Measurements from ENCODE around the gene PTTG1. TPM values are rescaled to one million over a fixed set of nuclear protein-coding genes. Genes with fewer than 3 reads are reported as not detected.

Gene PTTG1
- total and polyA plus RNA-seq, 2 of the 4 experiments (the other 2 are of a cell fraction), result 98.6 to 118 TPM

DNA sequence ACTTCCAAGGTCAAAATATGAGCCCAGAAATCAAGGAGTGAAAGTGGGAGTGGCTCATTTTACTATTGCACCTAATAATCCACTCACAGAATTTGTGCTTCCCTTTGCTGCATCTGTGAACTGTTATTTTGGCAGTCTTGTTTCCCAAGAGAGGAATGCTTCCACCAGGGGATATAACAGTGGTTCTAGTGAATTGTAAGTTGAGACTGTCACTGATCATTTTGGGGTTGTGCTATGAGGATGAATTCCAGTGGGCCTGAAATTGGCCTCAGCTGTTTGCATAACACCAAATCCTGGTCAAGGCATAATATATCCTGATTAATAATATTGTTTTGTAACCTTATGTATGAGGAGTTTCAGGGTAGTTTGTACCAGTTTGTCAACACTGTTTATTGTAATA, 36.2 kb upstream of the PTTG1 start:
- intact Hi-C loops (cut with micrococcal nuclease) (no loop called here), dilution Hi-C loops (cut with HindIII; ENCODE audit: low sequenced_read_pairs, unreplicated experiment) (no loop called here), in situ Hi-C loops (cut with MboI; ENCODE audit: low sequenced_read_pairs) (no loop called here)
- Histone ChIP-seq H2AK5ac (ENCODE audit: low read depth, low read length) (no peak overlapping the region), H4K20me1 (ENCODE audit: insufficient read depth, low read length) (no peaks in the 10 kb centered on the region), H4K8ac (ENCODE audit: low read depth in 2 of 2, low read length in 2 of 2) (no peak overlapping the region), H2BK20ac (ENCODE audit: low read depth, low read length) (no peak overlapping the region), H3K9me1 (ENCODE audit: insufficient read depth, low read length) (no peaks in the 10 kb centered on the region), H3K27me3 (ENCODE audit: control insufficient read depth, insufficient read depth, low read length) (no peaks in the 10 kb centered on the region; the same call in 1 of the 2 replicates), H3K36me3 (ENCODE audit: control insufficient read depth, insufficient read depth, low read length) (no peaks in the 10 kb centered on the region; the same call in 1 of the 2 replicates), H3K27ac (ENCODE audit: insufficient read depth, low read length) (no peak overlapping the region), H3K4me3 (ENCODE audit: insufficient read depth, low read depth, low read length) (no peak overlapping the region), H2AK9ac (replicated peaks; ENCODE audit: low read depth, low read length, poor library complexity) (no peak overlapping the region), H2BK15ac (ENCODE audit: low read depth, low read length) (no peak overlapping the region), H3K4me1 (ENCODE audit: control insufficient read depth, insufficient read depth, low read length) (no peaks in the 10 kb centered on the region), H3K79me1 (ENCODE audit: low read depth in 1 of 2, low read length in 2 of 2) (peaks cover 0 to 7% of the 10 kb centered on the region in 2 experiments; a peak in 1 of 4 replicates), H4K5ac (ENCODE audit: low read depth, low read length) (no peak overlapping the region), H3K9ac (ENCODE audit: low read depth, low read length) (no peak overlapping the region), H2BK5ac (ENCODE audit: low read depth, low read length, poor library complexity, severe bottlenecking) (no peak overlapping the region), H3K56ac (ENCODE audit: extremely low read depth, insufficient read depth, low read length) (no peak overlapping the region), H3K9me3 (ENCODE audit: control insufficient read depth, insufficient read depth, low read length) (peaks cover 4% of the 10 kb centered on the region; the same call in 1 of the 2 replicates), H3K4ac (ENCODE audit: low read depth, low read length) (no peak overlapping the region), H2BK120ac (ENCODE audit: low read depth, low read length) (no peak overlapping the region), H3K4me2 (ENCODE audit: low read depth, low read length) (no peak overlapping the region), H3K23ac (ENCODE audit: low read depth, low read length) (no peak overlapping the region), H2AFZ (replicated peaks; ENCODE audit: low read length, poor library complexity) (no peak overlapping the region), H3K14ac (replicated peaks; ENCODE audit: low read depth, low read length) (no peak overlapping the region), H4K91ac (ENCODE audit: insufficient read depth, low read depth, low read length) (no peak overlapping the region), H3K18ac (ENCODE audit: low read depth, low read length) (no peak overlapping the region)
- POLR2A ChIA-PET (ENCODE audit: unreplicated experiment), result no interaction called here
- ATAC-seq (ENCODE audit: low read depth), result no peak
- DNase-seq, result no peak
- BruUV-seq (replicated peaks), result no TSS peak
- TF ChIP-seq, protein P1, sequence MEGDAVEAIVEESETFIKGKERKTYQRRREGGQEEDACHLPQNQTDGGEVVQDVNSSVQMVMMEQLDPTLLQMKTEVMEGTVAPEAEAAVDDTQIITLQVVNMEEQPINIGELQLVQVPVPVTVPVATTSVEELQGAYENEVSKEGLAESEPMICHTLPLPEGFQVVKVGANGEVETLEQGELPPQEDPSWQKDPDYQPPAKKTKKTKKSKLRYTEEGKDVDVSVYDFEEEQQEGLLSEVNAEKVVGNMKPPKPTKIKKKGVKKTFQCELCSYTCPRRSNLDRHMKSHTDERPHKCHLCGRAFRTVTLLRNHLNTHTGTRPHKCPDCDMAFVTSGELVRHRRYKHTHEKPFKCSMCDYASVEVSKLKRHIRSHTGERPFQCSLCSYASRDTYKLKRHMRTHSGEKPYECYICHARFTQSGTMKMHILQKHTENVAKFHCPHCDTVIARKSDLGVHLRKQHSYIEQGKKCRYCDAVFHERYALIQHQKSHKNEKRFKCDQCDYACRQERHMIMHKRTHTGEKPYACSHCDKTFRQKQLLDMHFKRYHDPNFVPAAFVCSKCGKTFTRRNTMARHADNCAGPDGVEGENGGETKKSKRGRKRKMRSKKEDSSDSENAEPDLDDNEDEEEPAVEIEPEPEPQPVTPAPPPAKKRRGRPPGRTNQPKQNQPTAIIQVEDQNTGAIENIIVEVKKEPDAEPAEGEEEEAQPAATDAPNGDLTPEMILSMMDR (conservative IDR thresholded peaks at IDR 0.05; ENCODE audit: low read depth, low read length), result no peak
- no peak for TF ChIP-seq CEBPB (IDR thresholded peaks at IDR 0.05; ENCODE audit: low read depth, low read length)
- TF ChIP-seq MXI1 (IDR thresholded peaks at IDR 0.05; ENCODE audit: borderline replicate concordance, low read depth, low read length), result no peak
- no peak for TF ChIP-seq CHD1 (IDR thresholded peaks at IDR 0.05; ENCODE audit: low read depth, low read length)
- no peak for TF ChIP-seq RFX5 (IDR thresholded peaks at IDR 0.05; ENCODE audit: low read depth, low read length)
- CTCF ChIA-PET, result no interaction called here

All from IMR-90 (cell line).